ENCODE data around the gene OVOL1.

Gene OVOL1

GRCh38 chr11:65779919-65780769 is 6.7 kb upstream of the OVOL1 start:
- Histone ChIP-seq H3K9me3 (no peaks in the 10 kb centered on the region), H3K4me3 (ENCODE audit: low read depth, low read length) (peak overlapping the region; percentile 39), H3K27me3 (peaks cover 14% of the 10 kb centered on the region), H3K36me3 (no peaks in the 10 kb centered on the region), H3K4me1 (no peaks in the 10 kb centered on the region)
- TF ChIP-seq CTCF (IDR thresholded peaks at IDR 0.05; ENCODE audit: low read depth, low read length): no peak
- no peak for DNase-seq

GRCh38 chr11:65780770-65781151 is 6.1 kb upstream of the OVOL1 start, which contains the start of gene AP5B1:
TSS of gene AP5B1 (minus strand) at chr11:65780976. CDS start at chr11:65780591, 385 bp downstream.
- peak within 1 kb of the TSS; percentile 43 for H3K4me3 ChIP-seq (ENCODE audit: low read depth, low read length)
- no peaks in the 10 kb centered on the region for H3K4me1 ChIP-seq
- no peak for TF ChIP-seq CTCF (IDR thresholded peaks at IDR 0.05; ENCODE audit: low read depth, low read length)
- H3K27me3 ChIP-seq: peaks cover 20% of the 10 kb centered on the region
- no peaks in the 10 kb centered on the region for H3K9me3 ChIP-seq
- peak; percentile 60 for DNase-seq
- H3K36me3 ChIP-seq: no peaks in the 10 kb centered on the region

DNA sequence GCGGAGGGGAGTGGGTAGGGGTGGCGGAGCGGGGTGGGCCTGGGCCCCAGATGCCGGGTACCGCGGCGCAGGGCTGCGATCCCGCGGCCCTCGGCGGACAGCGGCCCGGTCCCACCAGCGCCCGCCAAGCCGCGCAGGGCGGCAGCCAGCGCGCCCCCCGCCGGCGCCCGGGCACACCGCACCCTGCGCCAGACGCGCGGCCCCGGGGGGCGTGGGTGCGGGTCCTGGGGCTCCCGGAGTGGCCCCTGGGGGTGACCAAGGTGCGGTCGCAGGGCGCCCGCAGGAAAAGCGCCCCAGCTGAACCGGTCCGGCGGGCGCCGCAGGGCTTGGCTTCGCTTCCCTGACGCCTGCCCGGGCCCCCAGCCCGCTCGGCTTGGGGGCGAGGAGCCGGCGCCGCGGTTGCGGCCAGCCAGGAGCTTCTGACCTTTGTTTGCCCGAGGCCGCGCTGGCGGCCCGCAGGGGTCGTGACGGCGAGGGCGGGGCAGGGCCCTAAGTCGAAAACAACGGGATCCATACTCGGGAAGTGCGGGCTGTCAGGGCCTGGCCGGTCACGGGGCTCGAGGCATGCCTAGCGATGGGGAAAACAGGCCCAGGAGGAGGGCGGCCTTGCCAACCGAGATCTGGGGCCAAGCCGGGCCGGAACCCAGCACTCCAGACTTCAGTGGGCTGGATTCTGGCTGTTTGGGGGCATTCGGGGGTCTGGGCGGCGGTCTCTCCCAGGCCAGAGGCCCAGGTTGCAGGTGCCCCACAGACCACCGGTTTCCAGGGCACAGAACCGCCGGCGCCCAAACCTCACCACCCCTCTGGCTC is 5.5 kb upstream of the OVOL1 start:
- Histone ChIP-seq H3K27me3 (peaks cover 26% of the 10 kb centered on the region), H3K9me3 (no peaks in the 10 kb centered on the region), H3K4me3 (ENCODE audit: low read depth, low read length) (peak overlapping the region; percentile 43)

GRCh38 chr11:65781962-65782815 is 4.7 kb upstream of the OVOL1 start:
- no peak overlapping the region for H3K4me3 ChIP-seq (ENCODE audit: low read depth, low read length)
- H3K36me3 ChIP-seq: no peaks in the 10 kb centered on the region
- no peaks in the 10 kb centered on the region for H3K9me3 ChIP-seq
- TF ChIP-seq CTCF (IDR thresholded peaks at IDR 0.05; ENCODE audit: low read depth, low read length): no peak
- no peaks in the 10 kb centered on the region for H3K4me1 ChIP-seq
- no peak for DNase-seq
- peaks cover 33% of the 10 kb centered on the region for H3K27me3 ChIP-seq

More for the DNA sequence above, 5.5 kb upstream of the OVOL1 start:
- Histone ChIP-seq H3K36me3 (no peaks in the 10 kb centered on the region), H3K4me1 (no peaks in the 10 kb centered on the region)
- TF ChIP-seq CTCF (IDR thresholded peaks at IDR 0.05; ENCODE audit: low read depth, low read length): no peak
- peak; percentile 52 for DNase-seq

DNA sequence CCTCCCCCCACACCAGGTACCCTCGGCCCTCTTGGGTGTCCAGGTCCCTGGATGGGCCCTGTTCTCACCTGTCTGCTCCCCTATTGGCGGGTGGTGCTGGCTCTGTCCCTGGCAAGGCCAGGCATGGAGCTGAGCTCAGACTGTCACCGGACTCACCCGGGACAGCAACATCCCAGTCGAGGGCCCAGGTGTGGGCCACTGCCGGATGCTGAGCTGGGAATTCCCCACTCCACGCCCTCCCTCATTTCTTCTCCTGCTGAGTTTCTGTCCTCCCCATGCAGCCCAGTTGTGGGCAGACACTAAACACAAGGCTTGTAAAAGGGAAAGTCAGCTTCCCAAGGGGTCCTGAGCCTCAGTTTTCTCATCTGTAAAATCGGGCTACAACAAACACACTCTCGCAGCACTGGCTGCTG is 4.0 kb upstream of the OVOL1 start:
- Histone ChIP-seq H3K4me3 (ENCODE audit: low read depth, low read length) (no peak overlapping the region), H3K27me3 (peaks cover 37% of the 10 kb centered on the region), H3K4me1 (no peaks in the 10 kb centered on the region), H3K36me3 (no peaks in the 10 kb centered on the region), H3K9me3 (no peaks in the 10 kb centered on the region)
- no peak for TF ChIP-seq CTCF (IDR thresholded peaks at IDR 0.05; ENCODE audit: low read depth, low read length)
- DNase-seq: no peak
